T-cell (primary cell): ENCODE measurements around the gene URB1. TPM values are rescaled to one million over a fixed set of nuclear protein-coding genes. Genes with fewer than 3 reads are reported as not detected.
A peak's percentile ranks its signal among the peaks of the same experiment; 100 is the strongest.
"Not testable (repeated sequence)": the region's sequence is repeated elsewhere in the genome, so short reads cannot be mapped to it uniquely, and the experiment has no call there.

ENCODE experiments used
- ATAC-seq, 4 experiments: fragments of 200-7000 bp in 3 of 4; fragments of 150-1000 bp in 1 of 4; cut with Tn5 transposase; replicated peaks in 1 of 4; 1 replicate in 3 of 4; 2 replicates in 1 of 4; pipeline ENCODE4 v1.10.0; 2021; ENCODE audit warnings: moderate library complexity in 3 of 4, mild to moderate bottlenecking in 2 of 4, moderate number of reproducible peaks in 1 of 4
- CTCF ChIA-PET, 2 donors: fragments of 300-600 bp; sonication (Branson Sonifier 250); formaldehyde crosslinking; loops; one replicate each; lab custom pipeline; 2022; ENCODE audit warnings: antibody characterized with exemption in 2 of 2; lab: Charles Lee
- POLR2A ChIA-PET, 2 donors: fragments of 300-600 bp; sonication (Branson Sonifier 250); formaldehyde crosslinking; loops; one replicate each; lab custom pipeline; 2022; ENCODE audit warnings: antibody characterized with exemption in 2 of 2; lab: Charles Lee
- DNase-seq, 35 experiments: peaks; one replicate each; pipeline versions ENCODE4 v3.0.0 to v3.0.0-alpha.2; 2013 to 2023
- H3K27ac ChIP-seq: one replicate; pipeline ENCODE4 v1.5.1; 2013; ENCODE audit warnings: low read length
- H3K27me3 ChIP-seq, 2 experiments: replicated peaks in 1 of 2; 1 replicate in 1 of 2; 2 replicates in 1 of 2; pipeline versions ENCODE4 v1.6.1 to v1.7.0; 2013; ENCODE audit warnings: low read length in 1 of 2, mixed read lengths in 1 of 2; ENCODE audit not compliant: control insufficient read depth in 2 of 2, insufficient read depth in 2 of 2; ENCODE audit errors: extremely low read depth in 1 of 2
- H3K36me3 ChIP-seq, 2 donors: 1 replicate in 1 of 2; 2 replicates in 1 of 2; pipeline versions ENCODE4 v1.6.1 to v1.7.0; 2013; ENCODE audit warnings: low read length in 1 of 2; ENCODE audit not compliant: control insufficient read depth in 2 of 2, insufficient read depth in 1 of 2; ENCODE audit errors: extremely low read depth in 1 of 2
- H3K4me1 ChIP-seq, 2 experiments: 1 replicate in 1 of 2; 2 replicates in 1 of 2; pipeline versions ENCODE4 v1.6.1 to v1.7.0; 2013; ENCODE audit warnings: low read length in 2 of 2, mixed read lengths in 1 of 2; ENCODE audit not compliant: insufficient read depth in 2 of 2, control insufficient read depth in 1 of 2; ENCODE audit errors: extremely low read depth in 1 of 2
- H3K4me3 ChIP-seq, 2 donors: 1 replicate in 1 of 2; 2 replicates in 1 of 2; pipeline versions ENCODE4 v1.5.1 to v1.7.0; 2013; ENCODE audit warnings: mild to moderate bottlenecking in 2 of 2, low read length in 1 of 2, moderate library complexity in 1 of 2; ENCODE audit not compliant: control insufficient read depth in 1 of 2; ENCODE audit errors: extremely low read depth in 1 of 2
- H3K9me3 ChIP-seq: 2 replicates; pipeline ENCODE4 v1.7.0; 2013
- H3K27ac Mint-ChIP-seq, 2 donors: one replicate each; pipeline ENCODE4 v1.8.0; 2020 to 2021; ENCODE audit warnings: mild to moderate bottlenecking in 2 of 2, mixed read lengths in 2 of 2
- H3K27me3 Mint-ChIP-seq, 2 donors: one replicate each; pipeline ENCODE4 v1.8.0; 2021 to 2022; ENCODE audit warnings: mixed read lengths in 2 of 2
- H3K36me3 Mint-ChIP-seq: one replicate; pipeline ENCODE4 v1.8.0; 2021; ENCODE audit warnings: mixed read lengths
- H3K4me1 Mint-ChIP-seq, 3 donors: one replicate each; pipeline ENCODE4 v1.8.0; 2020 to 2022; ENCODE audit warnings: mixed read lengths in 3 of 3, mild to moderate bottlenecking in 1 of 3
- H3K4me3 Mint-ChIP-seq, 3 donors: one replicate each; pipeline ENCODE4 v1.8.0; 2020 to 2022; ENCODE audit warnings: mild to moderate bottlenecking in 3 of 3, mixed read lengths in 3 of 3, moderate library complexity in 3 of 3
- H3K9me3 Mint-ChIP-seq, 3 donors: one replicate each; pipeline ENCODE4 v1.8.0; 2020 to 2022; ENCODE audit warnings: mixed read lengths in 3 of 3
- WGBS: methylation state at CpG from one replicate; pipeline ENCODE4 v1.1.5; 2013; ENCODE audit warnings: missing lambda C conversion rate; ENCODE audit not compliant: insufficient coverage; 5-methylcytosine and 5-hydroxymethylcytosine counted together
- total RNA-seq, 35 experiments: library from RNA in 6 of 35; stranded (reverse) in 6 of 35; fragments of 120-200 nt in 1 of 35; gene quantifications; one replicate each; pipeline versions ENCODE4 v1.2.1 to v1.2.4 and lab custom pipeline; 2013 to 2026

URB1 gene
- total RNA-seq, 5 donors from 2014 or later (not counting 1 experiment from before 2014, with no cell fraction given), result 13.4 to 20.2 (median 18.9) TPM

- DNase-seq (peak in 30 of 35 experiments; percentile 11 to 81 (median 40)), ATAC-seq (peak; percentile 78 to 83 (median 80))
Observed at GRCh38 chr21:32403201-32403777, 10.5 kb upstream of the URB1 start.

GRCh38 chr21:32393677-32394001, 827 bp upstream of the URB1 start:
- Mint-ChIP-seq H3K9me3 (no peaks in the 10 kb centered on the region), H3K27ac (peak overlapping the region; percentile 66 to 90), H3K36me3 (peaks cover 10% of the 10 kb centered on the region), H3K4me1 (peaks cover 40 to 45% (median 44%) of the 10 kb centered on the region in 3 donors), H3K4me3 (peak overlapping the region; percentile 82 to 88 (median 83)), H3K27me3 (peaks cover 8 to 15% of the 10 kb centered on the region in 2 donors)
- Histone ChIP-seq H3K27me3 (peaks cover 3 to 4% of the 10 kb centered on the region in 2 experiments), H3K4me1 (peaks cover 3 to 23% of the 10 kb centered on the region in 2 experiments), H3K9me3 (no peaks in the 10 kb centered on the region), H3K4me3 (peak overlapping the region; percentile 75 to 90), H3K27ac (peak overlapping the region; percentile 72), H3K36me3 (no peaks in the 10 kb centered on the region)
- ChIA-PET POLR2A (no interaction called here), CTCF (interaction anchor here in 1 of 2 donors (1.2 to 4.0 kb wide), 3 partner anchors 8 to 218 kb away, joined by 3 to 21 read pairs (median 4); partner anchors contain the start of gene CFAP298)
- DNase-seq, result no peak
- WGBS, result 51% methylated on average over 2 of the region's 9 CpGs
- no peak for ATAC-seq

More at GRCh38 chr21:32403201-32403777, 10.5 kb upstream of the URB1 start:
- no peaks in the 10 kb centered on the region for H3K9me3 ChIP-seq
- POLR2A ChIA-PET, result no interaction called here
- no peaks in the 10 kb centered on the region for H3K36me3 Mint-ChIP-seq
- peaks cover 0 to 6% of the 10 kb centered on the region in 2 experiments for H3K27me3 ChIP-seq
- peaks cover 11 to 15% of the 10 kb centered on the region in 2 donors for H3K27me3 Mint-ChIP-seq
- H3K4me3 Mint-ChIP-seq, result no peak overlapping the region
- peaks cover 0 to 20% of the 10 kb centered on the region in 2 experiments for H3K4me1 ChIP-seq
- H3K9me3 Mint-ChIP-seq, result no peaks in the 10 kb centered on the region
- H3K36me3 ChIP-seq, result no peaks in the 10 kb centered on the region
- CTCF ChIA-PET, result interaction anchor here (0.8 to 4.7 kb wide), 6 partner anchors 11 to 198 kb away, joined by 3 to 61 read pairs (median 10); no protein-coding TSS in a partner anchor
- H3K4me3 ChIP-seq, result no peak overlapping the region
- H3K27ac ChIP-seq, result no peak overlapping the region
- H3K27ac Mint-ChIP-seq, result peak overlapping the region in 1 of 2 donors; percentile 52
- WGBS, result no CpG with 5 or more reads among the region's 5 CpGs
- peaks cover 11 to 17% (median 14%) of the 10 kb centered on the region in 3 donors for H3K4me1 Mint-ChIP-seq

- ChIA-PET CTCF (interaction anchor here (0.6 to 4.0 kb wide), 7 partner anchors 10 to 212 kb away, joined by 3 to 21 read pairs (median 4); no protein-coding TSS in a partner anchor), POLR2A (interaction anchor here in 1 of 2 donors (0.6 to 1.0 kb wide), 2 partner anchors 22 to 177 kb away, joined by 3 read pairs; no protein-coding TSS in a partner anchor)
- DNase-seq (peak in 2 of 35 experiments; percentile 1 to 9), ATAC-seq (peak in 2 of 4 experiments; percentile 1 to 40)
- H3K27ac Mint-ChIP-seq, result peak overlapping the region in 1 of 2 donors; percentile 66
- H3K27me3 ChIP-seq, result peaks cover 2 to 4% of the 10 kb centered on the region in 2 experiments
- peaks cover 13% of the 10 kb centered on the region for H3K36me3 Mint-ChIP-seq
- no peaks in the 10 kb centered on the region for H3K9me3 ChIP-seq
- H3K36me3 ChIP-seq, result peaks cover 0 to 3% of the 10 kb centered on the region in 2 donors
- H3K9me3 Mint-ChIP-seq, result no peaks in the 10 kb centered on the region
- peak overlapping the region; percentile 82 to 88 (median 83) for H3K4me3 Mint-ChIP-seq
- H3K4me1 ChIP-seq, result peaks cover 3 to 26% of the 10 kb centered on the region in 2 experiments
- 0% methylated on average over 27 of the region's 32 CpGs for WGBS
- H3K27me3 Mint-ChIP-seq, result peaks cover 3 to 9% of the 10 kb centered on the region in 2 donors
- H3K4me3 ChIP-seq, result peak overlapping the region; percentile 80 to 90
- H3K4me1 Mint-ChIP-seq, result peaks cover 48 to 55% (median 55%) of the 10 kb centered on the region in 3 donors
- no peak overlapping the region for H3K27ac ChIP-seq
Observed at GRCh38 chr21:32392299-32392879, 423 bp downstream of the URB1 start.

GRCh38 chr21:32391755-32392154, 1.1 kb downstream of the URB1 start:
- DNase-seq (no peak), ATAC-seq (no peak)
- Histone ChIP-seq H3K9me3 (no peaks in the 10 kb centered on the region), H3K4me3 (peak overlapping the region in 1 of 2 donors; percentile 80), H3K36me3 (peaks cover 0 to 5% of the 10 kb centered on the region in 2 donors), H3K27me3 (peaks cover 2 to 4% of the 10 kb centered on the region in 2 experiments), H3K27ac (no peak overlapping the region), H3K4me1 (peaks cover 3 to 26% of the 10 kb centered on the region in 2 experiments)
- H3K36me3 Mint-ChIP-seq, result peaks cover 13% of the 10 kb centered on the region
- no peaks in the 10 kb centered on the region for H3K9me3 Mint-ChIP-seq
- no peak overlapping the region for H3K27ac Mint-ChIP-seq
- no CpG with 5 or more reads among the region's 4 CpGs for WGBS
- CTCF ChIA-PET, result interaction anchor here (0.7 to 4.0 kb wide), 5 partner anchors 18 to 213 kb away, joined by 3 to 21 read pairs (median 6); no protein-coding TSS in a partner anchor
- H3K4me3 Mint-ChIP-seq, result peak overlapping the region; percentile 82 to 88 (median 83)
- POLR2A ChIA-PET, result interaction anchor here in 1 of 2 donors (0.6 to 1.0 kb wide), 2 partner anchors 22 to 178 kb away, joined by 3 read pairs; no protein-coding TSS in a partner anchor
- H3K27me3 Mint-ChIP-seq, result peaks cover 3 to 7% of the 10 kb centered on the region in 2 donors
- H3K4me1 Mint-ChIP-seq, result peaks cover 54 to 62% (median 58%) of the 10 kb centered on the region in 3 donors

- H3K9me3 Mint-ChIP-seq, ATAC-seq, H3K27me3 Mint-ChIP-seq, H3K27me3 ChIP-seq, H3K9me3 ChIP-seq, H3K27ac ChIP-seq, H3K27ac Mint-ChIP-seq, H3K4me3 Mint-ChIP-seq, H3K4me3 ChIP-seq, H3K36me3 ChIP-seq, DNase-seq: not testable (repeated sequence)
- ChIA-PET CTCF (interaction anchor here (0.5 to 0.6 kb wide), 2 partner anchors 112 to 381 kb away, joined by 4 to 7 read pairs; partner anchors contain the start of genes MIS18A (in 1 of the 2) and PAXBP1 (in 1 of the 2)), POLR2A (interaction anchor here in 1 of 2 donors (0.6 kb wide), 1 partner anchor 40 kb away, joined by 4 read pairs; no protein-coding TSS in a partner anchor)
- Mint-ChIP-seq H3K36me3 (peaks cover 13% of the 10 kb centered on the region), H3K4me1 (peaks cover 56 to 62% (median 59%) of the 10 kb centered on the region in 3 donors)
- 100% methylated on average over 2 of the region's 11 CpGs for WGBS
- H3K4me1 ChIP-seq, result peaks cover 3 to 26% of the 10 kb centered on the region in 2 experiments
Observed at GRCh38 chr21:32390537-32391224, 2.1 kb downstream of the URB1 start.
